Gastroesophageal sphincter (tissue), 3 donors: Measurements from ENCODE around the gene PLCB1.

Experiments
- EP300 ChIP-seq: sonication (generic); formaldehyde crosslinking; IDR thresholded peaks from one replicate; pipeline ENCODE4 v1.6.1; 2017; ENCODE audit warnings: antibody characterized with exemption, mild to moderate bottlenecking
- POLR2A ChIP-seq, 2 donors: fragments of 450-650 bp; IDR thresholded peaks; one replicate each; pipeline ENCODE4 v1.6.1; 2017; ENCODE audit warnings: antibody characterized with exemption in 2 of 2, mild to moderate bottlenecking in 2 of 2, moderate library complexity in 1 of 2
- POLR2AphosphoS5 ChIP-seq: sonication (generic); formaldehyde crosslinking; IDR thresholded peaks from one replicate; pipeline ENCODE4 v1.6.1; 2017; ENCODE audit warnings: antibody characterized with exemption
- TF ChIP-seq, protein P1 (sequence below), 4 experiments: fragments of 200-600 bp in 2 of 4; fragments of 450-650 bp in 2 of 4; sonication (generic) in 1 of 4; IDR thresholded peaks; one replicate each; pipeline ENCODE4 v1.5.1; 2017 to 2019; ENCODE audit warnings: antibody characterized with exemption in 4 of 4, mild to moderate bottlenecking in 2 of 4, moderate library complexity in 2 of 4

GRCh38 chr20:8865636-8866035 lies 733.6 kb downstream of the PLCB1 start:
- no peak for TF ChIP-seq POLR2AphosphoS5
- TF ChIP-seq, protein P1, sequence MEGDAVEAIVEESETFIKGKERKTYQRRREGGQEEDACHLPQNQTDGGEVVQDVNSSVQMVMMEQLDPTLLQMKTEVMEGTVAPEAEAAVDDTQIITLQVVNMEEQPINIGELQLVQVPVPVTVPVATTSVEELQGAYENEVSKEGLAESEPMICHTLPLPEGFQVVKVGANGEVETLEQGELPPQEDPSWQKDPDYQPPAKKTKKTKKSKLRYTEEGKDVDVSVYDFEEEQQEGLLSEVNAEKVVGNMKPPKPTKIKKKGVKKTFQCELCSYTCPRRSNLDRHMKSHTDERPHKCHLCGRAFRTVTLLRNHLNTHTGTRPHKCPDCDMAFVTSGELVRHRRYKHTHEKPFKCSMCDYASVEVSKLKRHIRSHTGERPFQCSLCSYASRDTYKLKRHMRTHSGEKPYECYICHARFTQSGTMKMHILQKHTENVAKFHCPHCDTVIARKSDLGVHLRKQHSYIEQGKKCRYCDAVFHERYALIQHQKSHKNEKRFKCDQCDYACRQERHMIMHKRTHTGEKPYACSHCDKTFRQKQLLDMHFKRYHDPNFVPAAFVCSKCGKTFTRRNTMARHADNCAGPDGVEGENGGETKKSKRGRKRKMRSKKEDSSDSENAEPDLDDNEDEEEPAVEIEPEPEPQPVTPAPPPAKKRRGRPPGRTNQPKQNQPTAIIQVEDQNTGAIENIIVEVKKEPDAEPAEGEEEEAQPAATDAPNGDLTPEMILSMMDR (IDR thresholded peaks at IDR 0.05) = no peak
- TF ChIP-seq EP300 = no peak
- TF ChIP-seq POLR2A (IDR thresholded peaks at IDR 0.05) = no peak
